HepG2 (cell line): ENCODE data around the gene COQ8A. TPM values are rescaled to one million over a fixed set of nuclear protein-coding genes. Genes with fewer than 3 reads are reported as not detected.

Source experiments
- ATAC-seq: fragments of 200-7000 bp; cut with Tn5 transposase; 3 replicates; pipeline ENCODE4 v1.9.1; 2020; ENCODE audit warnings: mild to moderate bottlenecking, moderate library complexity
- BruUV-seq: library from RNA; stranded (reverse); fragments of 400-500 nt; replicated peaks from 2 replicates; lab custom pipeline; 2021; lab: Mats Ljungman, UMichigan
- CTCF ChIA-PET: fragments of 300-600 bp; formaldehyde crosslinking; extraction: SDS; loops from one replicate; lab custom pipeline; 2021; ENCODE audit warnings: low total read pairs, inconsistent platforms, low intra/inter-chr PET ratio; lab: Yijun Ruan, JAX
- POLR2A ChIA-PET: fragments of 350-600 bp; sonication (Branson Sonifier 250); formaldehyde crosslinking; loops from one replicate; lab custom pipeline; 2020; ENCODE audit warnings: antibody characterized with exemption, inconsistent platforms; lab: Yijun Ruan, JAX
- DNase-seq: peaks from one replicate; pipeline ENCODE4 v3.0.0-alpha.2; 2015; ENCODE audit warnings: low spot score
- FAIRE-seq: peaks from 3 replicates; lab custom pipeline; 2011; peaks lifted over from hg19 to GRCh38; lab: Jason Lieb, UNC
- H2AFZ ChIP-seq: one replicate; pipeline ENCODE4 v1.6.1; 2011; ENCODE audit warnings: low read length, inconsistent platforms
- H3K27ac ChIP-seq: fragments of 300-600 bp; 3 replicates; pipeline ENCODE4 v1.8.0; 2011; ENCODE audit warnings: mixed run types, mild to moderate bottlenecking, mixed read lengths, low read length, inconsistent platforms; ENCODE audit not compliant: insufficient read depth; ENCODE audit errors: extremely low read length
- H3K27me3 ChIP-seq, 2 experiments: fragments of 200-600 bp in 1 of 2; 2 replicates in 1 of 2; 3 replicates in 1 of 2; pipeline versions ENCODE4 v1.6.0 to v1.8.0; 2011; ENCODE audit warnings: low read length in 2 of 2, mild to moderate bottlenecking in 2 of 2, moderate library complexity in 2 of 2, inconsistent platforms in 1 of 2; ENCODE audit not compliant: insufficient read depth in 2 of 2, control insufficient read depth in 1 of 2
- H3K36me3 ChIP-seq, 2 experiments: fragments of 200-600 bp in 1 of 2; replicated peaks in 1 of 2; 2 replicates in 1 of 2; 3 replicates in 1 of 2; pipeline versions ENCODE4 v1.5.1 to v1.8.0; 2011; ENCODE audit warnings: low read length in 2 of 2, inconsistent platforms in 1 of 2; ENCODE audit not compliant: insufficient read depth in 2 of 2, control insufficient read depth in 1 of 2
- H3K4me1 ChIP-seq: 2 replicates; pipeline ENCODE4 v1.5.1; 2012; ENCODE audit warnings: low read length, inconsistent platforms; ENCODE audit not compliant: insufficient read depth
- H3K4me2 ChIP-seq: 2 replicates; pipeline ENCODE4 v1.6.0; 2011; ENCODE audit warnings: low read depth, low read length, inconsistent platforms
- H3K4me3 ChIP-seq, 3 experiments: fragments of 200-600 bp in 1 of 3; sonication (generic), shearing (Covaris generic) in 1 of 3; replicated peaks in 1 of 3; 2 replicates each; pipeline ENCODE4 v1.5.1; 2011 to 2016; ENCODE audit warnings: low read length in 3 of 3, inconsistent platforms in 2 of 3, low read depth in 2 of 3, mild to moderate bottlenecking in 2 of 3, control low read depth in 1 of 3, mixed read lengths in 1 of 3; ENCODE audit not compliant: insufficient read depth in 1 of 3
- H3K79me2 ChIP-seq: one replicate; pipeline ENCODE4 v1.6.1; 2011; ENCODE audit warnings: low read length, inconsistent platforms; ENCODE audit not compliant: insufficient read depth
- H3K9ac ChIP-seq: 2 replicates; pipeline ENCODE4 v1.6.0; 2011; ENCODE audit warnings: mild to moderate bottlenecking, low read depth, low read length, inconsistent platforms; ENCODE audit not compliant: insufficient read depth
- H3K9me3 ChIP-seq: 2 replicates; pipeline ENCODE4 v1.5.1; 2012; ENCODE audit warnings: mild to moderate bottlenecking, low read length
- H4K20me1 ChIP-seq: 2 replicates; pipeline ENCODE4 v1.6.0; 2011; ENCODE audit warnings: inconsistent platforms, mild to moderate bottlenecking, low read length, moderate library complexity; ENCODE audit not compliant: insufficient read depth
- CENPT ChIP-seq: sonication (generic); formaldehyde crosslinking; IDR thresholded peaks from 2 replicates; pipeline ENCODE4 v1.8.0; 2022; ENCODE audit warnings: low read depth, mild to moderate bottlenecking, moderate library complexity, missing genetic modification reagents
- HOXA3 ChIP-seq: sonication (generic); formaldehyde crosslinking; IDR thresholded peaks from 2 replicates; pipeline ENCODE4 v1.5.0; 2020; ENCODE audit warnings: missing genetic modification reagents
- ISX ChIP-seq: sonication (generic); formaldehyde crosslinking; conservative IDR thresholded peaks from 2 replicates; pipeline ENCODE4 v1.5.0; 2020; ENCODE audit warnings: missing genetic modification reagents
- MAFK ChIP-seq, 2 experiments: IDR thresholded peaks in 1 of 2; conservative IDR thresholded peaks in 1 of 2; 2 replicates each; pipeline ENCODE4 v1.6.1; 2011; ENCODE audit warnings: improper control_type of control experiment in 2 of 2, low read length in 2 of 2
- SALL2 ChIP-seq: sonication (generic); formaldehyde crosslinking; IDR thresholded peaks from 2 replicates; pipeline ENCODE4 v1.8.1; 2023; ENCODE audit warnings: mild to moderate bottlenecking, missing genetic modification reagents, inconsistent platforms
- ZMYM3 ChIP-seq: sonication (generic); formaldehyde crosslinking; IDR thresholded peaks from 2 replicates; pipeline ENCODE4 v1.5.1; 2020; ENCODE audit warnings: mild to moderate bottlenecking, missing genetic modification reagents
- ZNF224 ChIP-seq: sonication (generic); formaldehyde crosslinking; IDR thresholded peaks from 2 replicates; pipeline ENCODE4 v1.5.0; 2020; ENCODE audit warnings: mild to moderate bottlenecking, missing genetic modification reagents
- ZNF652 ChIP-seq: IDR thresholded peaks from 2 replicates; pipeline ENCODE4 v1.6.1; 2016; ENCODE audit warnings: low read depth, borderline replicate concordance
- WGBS: methylation state at CpG from one replicate; pipeline ENCODE4 v1.1.6; 2017; ENCODE audit warnings: low lambda C conversion rate; 5-methylcytosine and 5-hydroxymethylcytosine counted together
- in situ Hi-C: cut with HindIII; loops from 2 replicates; pipeline ENCODE4 v1.10.0; 2017; ENCODE audit warnings: low pct_unique_long_range_greater_than_20kb; ENCODE audit not compliant: extremely low pct_ligation_motif_present
- intact Hi-C: fragments of 100-400 bp; cut with micrococcal nuclease; formaldehyde crosslinking; loops from one replicate; pipeline ENCODE4 v1.10.0; 2022; ENCODE audit not compliant: unreplicated experiment
- polyA plus RNA-seq, 8 experiments: library from polyadenylated mRNA; depleted of rRNA in 3 of 8; stranded (reverse) in 7 of 8; unstranded in 1 of 8; fragments of >200 nt; fragmentation: Illumina TruSeq in 4 of 8; extraction: Trizol in 4 of 8; gene quantifications; 2 replicates each; pipeline versions ENCODE4 v1.2.1 to v1.2.3, GENCODE V29; 2011 to 2016; ENCODE audit warnings: low read depth in 4 of 8, missing spikeins in 1 of 8, mixed read lengths in 1 of 8; ENCODE audit not compliant: insufficient read depth in 1 of 8
- total RNA-seq, 5 experiments: library from RNA; depleted of rRNA; stranded (reverse); fragments of >200 nt; fragmentation: Illumina TruSeq; extraction: Trizol; gene quantifications; 2 replicates each; pipeline ENCODE4 v1.2.3, GENCODE V29; 2016; ENCODE audit warnings: low read depth in 1 of 5
- TF ChIP-seq, protein P1 (sequence below): sonication (generic); formaldehyde crosslinking; IDR thresholded peaks from 2 replicates; pipeline ENCODE4 v1.4.0; 2020; ENCODE audit warnings: missing genetic modification reagents, low read depth, mild to moderate bottlenecking, borderline replicate concordance
- TF ChIP-seq, protein P2 (sequence below): sonication (generic); formaldehyde crosslinking; IDR thresholded peaks from 2 replicates; pipeline ENCODE4 v1.4.0; 2020; ENCODE audit warnings: missing genetic modification reagents
- TF ChIP-seq, protein P3 (sequence below): sonication (generic); formaldehyde crosslinking; IDR thresholded peaks from 2 replicates; pipeline ENCODE4 v1.5.0; 2020; ENCODE audit warnings: missing genetic modification reagents
- TF ChIP-seq, protein P4 (sequence below): sonication (generic); formaldehyde crosslinking; IDR thresholded peaks from 2 replicates; pipeline ENCODE4 v1.9.0; 2021; ENCODE audit warnings: missing genetic modification reagents, borderline replicate concordance

Gene COQ8A
- total and polyA plus RNA-seq, 2 of the 13 experiments (the other 11 are each of a cell fraction or from before 2014, with no cell fraction given): 60.4 to 88.7 TPM

DNA sequence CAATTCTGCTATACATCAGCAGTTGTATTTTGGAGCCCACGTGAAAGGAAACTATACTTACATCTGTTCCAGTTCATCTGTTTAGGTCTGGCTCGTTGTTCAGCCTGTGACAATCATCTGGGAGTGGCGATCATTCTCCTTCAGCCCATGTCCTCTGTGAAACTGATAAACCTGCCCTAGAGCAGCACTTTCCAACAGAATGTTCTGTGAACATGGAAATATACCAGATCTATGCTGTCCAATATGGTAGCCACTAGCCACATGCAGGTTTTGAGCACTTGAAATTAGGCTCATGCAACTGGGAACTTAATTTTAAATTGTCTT, 24.5 kb upstream of the COQ8A start (continued):
- TF ChIP-seq, protein P1, sequence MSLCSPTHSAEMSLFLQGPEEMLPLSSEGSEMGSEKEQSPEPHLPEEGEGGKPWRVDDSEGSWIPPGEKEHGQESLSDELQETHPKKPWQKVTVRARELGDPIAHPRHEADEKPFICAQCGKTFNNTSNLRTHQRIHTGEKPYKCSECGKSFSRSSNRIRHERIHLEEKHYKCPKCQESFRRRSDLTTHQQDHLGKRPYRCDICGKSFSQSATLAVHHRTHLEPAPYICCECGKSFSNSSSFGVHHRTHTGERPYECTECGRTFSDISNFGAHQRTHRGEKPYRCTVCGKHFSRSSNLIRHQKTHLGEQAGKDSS (CRISPR knock-in tag): no peak
- TF ChIP-seq, protein P2, sequence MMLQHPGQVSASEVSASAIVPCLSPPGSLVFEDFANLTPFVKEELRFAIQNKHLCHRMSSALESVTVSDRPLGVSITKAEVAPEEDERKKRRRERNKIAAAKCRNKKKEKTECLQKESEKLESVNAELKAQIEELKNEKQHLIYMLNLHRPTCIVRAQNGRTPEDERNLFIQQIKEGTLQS: no peak

DNA sequence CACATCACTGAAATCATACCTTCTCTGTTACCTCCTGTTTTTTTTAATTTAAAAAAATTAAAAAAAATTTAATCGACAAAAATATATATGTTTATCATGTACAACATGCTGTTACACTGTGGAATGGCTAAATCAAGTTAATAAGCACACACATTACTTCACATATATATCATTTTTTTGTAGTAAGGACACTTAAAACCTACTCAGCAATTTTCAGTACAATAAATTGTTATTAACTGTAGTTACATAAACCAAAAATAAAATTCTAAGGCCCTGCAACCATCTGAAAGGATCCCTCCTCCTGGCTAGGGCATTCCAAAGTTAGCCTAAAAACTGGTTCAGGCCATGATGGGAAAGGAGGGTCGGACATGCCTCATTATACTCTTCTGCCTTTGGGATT, 23.6 kb upstream of the COQ8A start:
- POLR2A ChIA-PET: no interaction called here
- H3K27ac ChIP-seq: no peak overlapping the region

DNA sequence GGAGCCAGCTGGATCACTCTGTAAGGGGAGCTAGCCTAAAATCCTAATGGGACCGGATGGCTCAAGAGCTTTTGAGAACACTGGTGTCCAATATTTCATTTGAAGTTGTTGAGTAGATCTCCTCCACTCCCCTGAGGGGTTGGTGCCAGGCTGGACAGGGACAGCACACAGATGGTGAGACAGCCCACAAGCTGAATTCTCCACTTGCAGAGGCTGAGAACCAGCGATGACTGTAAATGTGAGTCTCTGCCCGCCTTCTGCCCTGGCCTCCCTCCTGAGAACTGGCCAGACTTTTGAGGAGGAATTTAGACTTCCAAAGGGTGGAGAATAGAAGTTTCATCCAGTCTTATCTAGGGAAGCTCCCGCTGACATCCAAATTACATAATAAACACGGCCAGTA, 20.5 kb upstream of the COQ8A start:
- in situ Hi-C loops: loop anchor here (5.0 kb wide), 1 partner anchor 518 kb away; no protein-coding TSS in a partner anchor
- DNase-seq (no peak), FAIRE-seq (no peak), ATAC-seq (no peak)
- peaks cover 30% of the 10 kb centered on the region for H3K4me1 ChIP-seq
- no peak overlapping the region for H2AFZ ChIP-seq
- H3K9ac ChIP-seq: no peak overlapping the region
- ChIA-PET POLR2A (interaction anchor here (1.2 to 5.5 kb wide), 2 partner anchors 9 to 20 kb away, joined by 3 to 35 read pairs; partner anchors contain the start of gene COQ8A), CTCF (no interaction called here)
- H3K9me3 ChIP-seq: no peaks in the 10 kb centered on the region
- intact Hi-C loops: no loop called here
- H3K4me2 ChIP-seq: no peak overlapping the region
- no TSS peak for BruUV-seq
- no peaks in the 10 kb centered on the region for H3K79me2 ChIP-seq
- no peaks in the 10 kb centered on the region for H3K27me3 ChIP-seq
- no peaks in the 10 kb centered on the region for H4K20me1 ChIP-seq
- H3K4me3 ChIP-seq: no peak overlapping the region
- 96% methylated on average over 4 of the region's 5 CpGs for WGBS
- H3K36me3 ChIP-seq: no peaks in the 10 kb centered on the region
- H3K27ac ChIP-seq: peak overlapping the region; percentile 64
- TF ChIP-seq ZMYM3 (CRISPR knock-in tag) (no peak), ZNF652 (no peak), ZNF224 (CRISPR knock-in tag) (no peak), CENPT (CRISPR knock-in tag) (no peak), HOXA3 (CRISPR knock-in tag) (no peak), ISX (CRISPR knock-in tag) (no peak)
- TF ChIP-seq, protein P3, sequence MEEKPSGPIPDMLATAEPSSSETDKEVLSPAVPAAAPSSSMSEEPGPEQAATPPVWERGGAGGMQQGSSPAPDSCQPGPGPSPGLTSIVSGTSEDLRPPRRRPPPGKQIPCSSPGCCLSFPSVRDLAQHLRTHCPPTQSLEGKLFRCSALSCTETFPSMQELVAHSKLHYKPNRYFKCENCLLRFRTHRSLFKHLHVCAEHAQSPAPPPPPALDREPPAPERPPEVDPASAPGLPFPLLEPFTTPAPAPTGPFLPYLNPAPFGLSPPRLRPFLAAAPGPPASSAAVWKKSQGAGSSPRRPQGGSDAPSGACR (CRISPR knock-in tag): no peak
- TF ChIP-seq, protein P4, sequence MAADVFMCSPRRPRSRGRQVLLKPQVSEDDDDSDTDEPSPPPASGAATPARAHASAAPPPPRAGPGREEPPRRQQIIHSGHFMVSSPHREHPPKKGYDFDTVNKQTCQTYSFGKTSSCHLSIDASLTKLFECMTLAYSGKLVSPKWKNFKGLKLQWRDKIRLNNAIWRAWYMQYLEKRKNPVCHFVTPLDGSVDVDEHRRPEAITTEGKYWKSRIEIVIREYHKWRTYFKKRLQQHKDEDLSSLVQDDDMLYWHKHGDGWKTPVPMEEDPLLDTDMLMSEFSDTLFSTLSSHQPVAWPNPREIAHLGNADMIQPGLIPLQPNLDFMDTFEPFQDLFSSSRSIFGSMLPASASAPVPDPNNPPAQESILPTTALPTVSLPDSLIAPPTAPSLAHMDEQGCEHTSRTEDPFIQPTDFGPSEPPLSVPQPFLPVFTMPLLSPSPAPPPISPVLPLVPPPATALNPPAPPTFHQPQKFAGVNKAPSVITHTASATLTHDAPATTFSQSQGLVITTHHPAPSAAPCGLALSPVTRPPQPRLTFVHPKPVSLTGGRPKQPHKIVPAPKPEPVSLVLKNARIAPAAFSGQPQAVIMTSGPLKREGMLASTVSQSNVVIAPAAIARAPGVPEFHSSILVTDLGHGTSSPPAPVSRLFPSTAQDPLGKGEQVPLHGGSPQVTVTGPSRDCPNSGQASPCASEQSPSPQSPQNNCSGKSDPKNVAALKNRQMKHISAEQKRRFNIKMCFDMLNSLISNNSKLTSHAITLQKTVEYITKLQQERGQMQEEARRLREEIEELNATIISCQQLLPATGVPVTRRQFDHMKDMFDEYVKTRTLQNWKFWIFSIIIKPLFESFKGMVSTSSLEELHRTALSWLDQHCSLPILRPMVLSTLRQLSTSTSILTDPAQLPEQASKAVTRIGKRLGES (CRISPR knock-in tag): no peak

More for the DNA sequence above, 23.6 kb upstream of the COQ8A start:
- no peak overlapping the region for H3K9ac ChIP-seq
- H3K79me2 ChIP-seq: no peaks in the 10 kb centered on the region
- no peaks in the 10 kb centered on the region for H4K20me1 ChIP-seq
- H2AFZ ChIP-seq: no peak overlapping the region
- peaks cover 35% of the 10 kb centered on the region for H3K4me1 ChIP-seq
- WGBS: 85% methylated on average over 2 of the region's 2 CpGs
- CTCF ChIA-PET: no interaction called here
- no peaks in the 10 kb centered on the region for H3K9me3 ChIP-seq
- intact Hi-C loops (no loop called here), in situ Hi-C loops (loop anchor here (5.0 kb wide), 1 partner anchor 521 kb away; no protein-coding TSS in a partner anchor)
- no TSS peak for BruUV-seq
- H3K36me3 ChIP-seq: no peaks in the 10 kb centered on the region
- FAIRE-seq (no peak), ATAC-seq (no peak), DNase-seq (no peak)
- peak in 1 of 2 experiments; percentile 63; a peak in 2 of 4 replicates for TF ChIP-seq MAFK (conservative IDR thresholded peaks at IDR 0.05 in 1 of 2, IDR thresholded peaks at IDR 0.05 in 1 of 2; ENCODE audit: low read length in 2 of 2)
- TF ChIP-seq SALL2 (CRISPR knock-in tag): no peak
- no peak for TF ChIP-seq ISX (CRISPR knock-in tag)
- H3K4me3 ChIP-seq: no peak overlapping the region
- no peak overlapping the region for H3K4me2 ChIP-seq
- no peaks in the 10 kb centered on the region for H3K27me3 ChIP-seq
